Astrocyte (in vitro differentiated cells and primary cell): Measurements from ENCODE around the gene FBXO10.

ENCODE experiments used
- EZH2 ChIP-seq: IDR thresholded peaks from 2 replicates; pipeline ENCODE4 v1.6.1; 2012; ENCODE audit warnings: mild to moderate bottlenecking, low read length, inconsistent platforms; ENCODE audit not compliant: insufficient read depth
- TF ChIP-seq, protein P1 (sequence below): IDR thresholded peaks from 2 replicates; pipeline ENCODE4 v1.5.1; 2011; ENCODE audit warnings: low read depth, mild to moderate bottlenecking, inconsistent platforms, low read length, moderate library complexity; ENCODE audit not compliant: insufficient read depth

- TF ChIP-seq, protein P1, sequence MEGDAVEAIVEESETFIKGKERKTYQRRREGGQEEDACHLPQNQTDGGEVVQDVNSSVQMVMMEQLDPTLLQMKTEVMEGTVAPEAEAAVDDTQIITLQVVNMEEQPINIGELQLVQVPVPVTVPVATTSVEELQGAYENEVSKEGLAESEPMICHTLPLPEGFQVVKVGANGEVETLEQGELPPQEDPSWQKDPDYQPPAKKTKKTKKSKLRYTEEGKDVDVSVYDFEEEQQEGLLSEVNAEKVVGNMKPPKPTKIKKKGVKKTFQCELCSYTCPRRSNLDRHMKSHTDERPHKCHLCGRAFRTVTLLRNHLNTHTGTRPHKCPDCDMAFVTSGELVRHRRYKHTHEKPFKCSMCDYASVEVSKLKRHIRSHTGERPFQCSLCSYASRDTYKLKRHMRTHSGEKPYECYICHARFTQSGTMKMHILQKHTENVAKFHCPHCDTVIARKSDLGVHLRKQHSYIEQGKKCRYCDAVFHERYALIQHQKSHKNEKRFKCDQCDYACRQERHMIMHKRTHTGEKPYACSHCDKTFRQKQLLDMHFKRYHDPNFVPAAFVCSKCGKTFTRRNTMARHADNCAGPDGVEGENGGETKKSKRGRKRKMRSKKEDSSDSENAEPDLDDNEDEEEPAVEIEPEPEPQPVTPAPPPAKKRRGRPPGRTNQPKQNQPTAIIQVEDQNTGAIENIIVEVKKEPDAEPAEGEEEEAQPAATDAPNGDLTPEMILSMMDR, result no peak
- TF ChIP-seq EZH2, result no peak
These were observed 10.2 kb downstream of the FBXO10 start for GRCh38 chr9:37565661-37566618.
